K562 (cell line): Measurements from ENCODE around the gene TEX28. TPM values are rescaled to one million over a fixed set of nuclear protein-coding genes. Genes with fewer than 3 reads are reported as not detected.
A peak's percentile ranks its signal among the peaks of the same experiment; 100 is the strongest.

ENCODE experiments used
- ATAC-seq: fragments of 200-7000 bp; cut with Tn5 transposase; 3 replicates; pipeline ENCODE4 v1.9.1; 2020; ENCODE audit warnings: moderate library complexity
- BruUV-seq: library from RNA; stranded (reverse); fragments of 400-500 nt; replicated peaks from 2 replicates; lab custom pipeline; 2021; lab: Mats Ljungman, UMichigan
- CTCF ChIA-PET: fragments of 300-600 bp; formaldehyde crosslinking; extraction: SDS; loops from one replicate; lab custom pipeline; 2021; ENCODE audit warnings: low intra/inter-chr PET ratio; lab: Yijun Ruan, JAX
- POLR2A ChIA-PET: fragments of 300-600, 350-650 bp; sonication (Branson Sonifier 250); formaldehyde crosslinking; extraction: SDS; loops from one replicate; lab custom pipeline; 2021; ENCODE audit warnings: antibody characterized with exemption, inconsistent platforms; lab: Yijun Ruan, JAX
- DNase-seq, 4 experiments: peaks; one replicate each; pipeline versions ENCODE4 v3.0.0 to v3.0.0-alpha.2; 2011 to 2018; ENCODE audit warnings: low spot score in 3 of 4, mixed read lengths in 3 of 4; ENCODE audit errors: extremely low read depth in 1 of 4
- FAIRE-seq: peaks from 2 replicates; lab custom pipeline; 2011; peaks lifted over from hg19 to GRCh38; lab: Jason Lieb, UNC
- H2AFZ ChIP-seq: 2 replicates; pipeline ENCODE4 v1.6.0; 2011; ENCODE audit warnings: low read depth, low read length, control low read depth, inconsistent platforms
- H3K27ac ChIP-seq: fragments of 200-600 bp; 3 replicates; pipeline ENCODE4 v1.8.0; 2011; ENCODE audit warnings: low read depth, mild to moderate bottlenecking, control low read depth, inconsistent platforms, low read length, moderate library complexity, mixed read lengths; ENCODE audit errors: extremely low read depth
- H3K27me3 ChIP-seq, 2 experiments: fragments of 300-600 bp in 1 of 2; 2 replicates in 1 of 2; 3 replicates in 1 of 2; pipeline versions ENCODE4 v1.6.0 to v1.8.0; 2011; ENCODE audit warnings: inconsistent platforms in 2 of 2, low read length in 2 of 2, mild to moderate bottlenecking in 1 of 2, mixed read lengths in 1 of 2, moderate library complexity in 1 of 2; ENCODE audit not compliant: control insufficient read depth in 2 of 2, insufficient read depth in 2 of 2
- H3K36me3 ChIP-seq: fragments of 300-600 bp; 3 replicates; pipeline ENCODE4 v1.8.0; 2011; ENCODE audit warnings: mild to moderate bottlenecking, low read length, inconsistent platforms; ENCODE audit not compliant: control insufficient read depth, insufficient read depth
- H3K4me1 ChIP-seq, 2 experiments: fragments of 200-600 bp in 1 of 2; replicated peaks in 1 of 2; 2 replicates in 1 of 2; 3 replicates in 1 of 2; pipeline versions ENCODE4 v1.5.1 to v1.8.0; 2011; ENCODE audit warnings: inconsistent platforms in 2 of 2, low read length in 2 of 2, mild to moderate bottlenecking in 1 of 2, mixed read lengths in 1 of 2, moderate library complexity in 1 of 2; ENCODE audit not compliant: control insufficient read depth in 2 of 2, insufficient read depth in 2 of 2
- H3K4me2 ChIP-seq: 2 replicates; pipeline ENCODE4 v1.6.1; 2011; ENCODE audit warnings: low read length, control low read depth, inconsistent platforms, mixed read lengths; ENCODE audit not compliant: insufficient read depth
- H3K4me3 ChIP-seq: fragments of 200-600 bp; sonication (generic), shearing (Covaris generic); 2 replicates; pipeline ENCODE4 v1.5.1; 2016; ENCODE audit warnings: control low read depth, inconsistent platforms
- H3K79me2 ChIP-seq: fragments of 200-600 bp; 3 replicates; pipeline ENCODE4 v1.8.0; 2011; ENCODE audit warnings: low read length, inconsistent platforms; ENCODE audit not compliant: control insufficient read depth, insufficient read depth
- H3K9ac ChIP-seq, 2 experiments: 2 replicates each; pipeline versions ENCODE4 v1.6.0 to v1.6.1; 2011; ENCODE audit warnings: low read depth in 2 of 2, low read length in 2 of 2, control low read depth in 1 of 2, inconsistent platforms in 1 of 2, mild to moderate bottlenecking in 1 of 2, mixed read lengths in 1 of 2; ENCODE audit not compliant: insufficient read depth in 1 of 2
- H3K9me1 ChIP-seq: one replicate; pipeline ENCODE4 v1.6.0; 2011; ENCODE audit warnings: inconsistent platforms, mild to moderate bottlenecking, low read length, moderate library complexity; ENCODE audit not compliant: control insufficient read depth, insufficient read depth
- H3K9me3 ChIP-seq: replicated peaks from 2 replicates; pipeline ENCODE4 v1.5.1; 2011; ENCODE audit warnings: low read depth, low read length, inconsistent platforms; ENCODE audit not compliant: control insufficient read depth, insufficient read depth
- H4K20me1 ChIP-seq: replicated peaks from 2 replicates; pipeline ENCODE4 v1.6.1; 2011; ENCODE audit warnings: low read length, inconsistent platforms, mixed read lengths; ENCODE audit not compliant: control insufficient read depth, insufficient read depth
- BCOR ChIP-seq: fragments of 450-650 bp; IDR thresholded peaks from 2 replicates; pipeline ENCODE4 v1.6.1; 2016
- CREBBP ChIP-seq: IDR thresholded peaks from one replicate; pipeline ENCODE4 v1.6.1; 2012; ENCODE audit warnings: low read depth, mild to moderate bottlenecking, control low read depth, inconsistent platforms, low read length
- MEIS2 ChIP-seq: fragments of 450-650 bp; IDR thresholded peaks from 2 replicates; pipeline ENCODE4 v1.6.1; 2014; ENCODE audit warnings: mild to moderate bottlenecking; ENCODE audit not compliant: partially characterized antibody
- MTF1 ChIP-seq: fragments of 250-450 bp; sonication (Bioruptor Pico); IDR thresholded peaks from 2 replicates; pipeline ENCODE4 v1.9.0; 2021; ENCODE audit warnings: moderate library complexity, mild to moderate bottlenecking, inconsistent platforms, borderline replicate concordance
- MXI1 ChIP-seq: IDR thresholded peaks from 2 replicates; pipeline ENCODE4 v1.6.1; 2011; ENCODE audit warnings: low read depth, mild to moderate bottlenecking, improper control_type of control experiment, low read length
- NCOA2 ChIP-seq, 2 experiments: fragments of 450-650 bp; IDR thresholded peaks; 2 replicates each; pipeline ENCODE4 v1.6.1; 2018; ENCODE audit warnings: mild to moderate bottlenecking in 2 of 2, moderate library complexity in 1 of 2; ENCODE audit not compliant: partially characterized antibody in 2 of 2
- RBM15 ChIP-seq: fragments of 200-400 bp; formaldehyde crosslinking; IDR thresholded peaks from 2 replicates; pipeline ENCODE4 v1.6.1; 2018; ENCODE audit warnings: mild to moderate bottlenecking, low read length, moderate library complexity; ENCODE audit not compliant: insufficient read depth
- RBM25 ChIP-seq: fragments of 200-400 bp; formaldehyde crosslinking; IDR thresholded peaks from 2 replicates; pipeline ENCODE4 v1.6.1; 2018; ENCODE audit warnings: low read length, low read depth, moderate library complexity; ENCODE audit not compliant: severe bottlenecking
- SMARCE1 ChIP-seq: fragments of 450-650 bp; IDR thresholded peaks from 2 replicates; pipeline ENCODE4 v1.7.1; 2016; ENCODE audit warnings: mild to moderate bottlenecking
- SREBF2 ChIP-seq: sonication (generic); formaldehyde crosslinking; IDR thresholded peaks from 2 replicates; pipeline ENCODE4 v1.4.0; 2020; ENCODE audit warnings: mild to moderate bottlenecking, missing genetic modification reagents
- SRF ChIP-seq, 2 experiments: fragments of 250-450, 450-650 bp in 1 of 2; sonication (Bioruptor Pico) in 1 of 2; sonication (generic) in 1 of 2; formaldehyde crosslinking; IDR thresholded peaks; 2 replicates each; pipeline versions ENCODE4 v1.5.0 to v1.5.1; 2020 to 2022; ENCODE audit warnings: mild to moderate bottlenecking in 1 of 2, missing genetic modification reagents in 1 of 2
- SRSF1 ChIP-seq: fragments of 200-400 bp; formaldehyde crosslinking; IDR thresholded peaks from 2 replicates; pipeline ENCODE4 v1.6.1; 2017; ENCODE audit warnings: mild to moderate bottlenecking, low read depth, low read length, moderate library complexity
- STAG1 ChIP-seq: sonication (generic); formaldehyde crosslinking; IDR thresholded peaks from 2 replicates; pipeline ENCODE4 v1.5.0; 2020; ENCODE audit warnings: missing genetic modification reagents, borderline replicate concordance
- WGBS: fragments of 100-300 bp; shearing (Covaris generic); methylation state at CpG from one replicate; pipeline ENCODE4 v1.1.6; 2016; ENCODE audit warnings: low coverage, mixed read lengths; ENCODE audit not compliant: insufficient coverage; ENCODE audit errors: missing lambda C conversion rate; 5-methylcytosine and 5-hydroxymethylcytosine counted together
- in situ Hi-C: fragments of 300-500 bp; cut with MboI; formaldehyde crosslinking; loops from 4 replicates; pipeline ENCODE4 v1.15.0; 2018; ENCODE audit warnings: inconsistent platforms, mixed read lengths
- intact Hi-C: fragments of 100-400 bp; cut with micrococcal nuclease; formaldehyde crosslinking; loops from 2 replicates; pipeline ENCODE4 v1.14.2; 2022
- polyA plus RNA-seq, 8 experiments: library from polyadenylated mRNA; depleted of rRNA in 4 of 8; stranded (reverse) in 5 of 8; unstranded in 3 of 8; fragments of >200 nt; fragmentation: Nextera tagmentation in 2 of 8; fragmentation: Illumina TruSeq in 1 of 8; extraction: Ambion mirVana in 2 of 8; extraction: Trizol in 1 of 8; gene quantifications; 2 replicates each; pipeline versions ENCODE4 v1.2.1 to v1.2.3, GENCODE V29; 2011 to 2014; ENCODE audit warnings: inconsistent platforms in 1 of 8, missing spikeins in 1 of 8
- total RNA-seq, 7 experiments: library from RNA; depleted of rRNA in 6 of 7; stranded (reverse); fragments of >200 nt in 6 of 7; fragmentation: Illumina TruSeq in 2 of 7; extraction: Trizol in 2 of 7; gene quantifications; 2 replicates each; pipeline versions ENCODE4 v1.2.1 to v1.2.3, GENCODE V29; 2011 to 2021; ENCODE audit warnings: low replicate concordance in 1 of 7
- TF ChIP-seq, protein P1 (sequence below), 3 experiments: fragments of 200-800 bp in 1 of 3; sonication (Bioruptor generic) in 1 of 3; sonication (generic) in 1 of 3; formaldehyde crosslinking in 1 of 3; IDR thresholded peaks; 2 replicates each; pipeline versions ENCODE4 v1.6.1 to v1.8.0; 2016 to 2022; ENCODE audit warnings: mild to moderate bottlenecking in 2 of 3, missing compliant biosample characterization in 2 of 3, missing genetic modification characterization in 2 of 3, missing genetic modification reagents in 1 of 3
- TF ChIP-seq, protein P2 (sequence below): fragments of 450-650 bp; IDR thresholded peaks from 2 replicates; pipeline ENCODE4 v1.6.1; 2016; ENCODE audit warnings: missing biosample characterization, missing genetic modification characterization

TEX28 gene
- total and polyA plus RNA-seq, 9 of the 15 experiments (the other 6 are each of a cell fraction or from before 2014, with no cell fraction given), result not detected

DNA sequence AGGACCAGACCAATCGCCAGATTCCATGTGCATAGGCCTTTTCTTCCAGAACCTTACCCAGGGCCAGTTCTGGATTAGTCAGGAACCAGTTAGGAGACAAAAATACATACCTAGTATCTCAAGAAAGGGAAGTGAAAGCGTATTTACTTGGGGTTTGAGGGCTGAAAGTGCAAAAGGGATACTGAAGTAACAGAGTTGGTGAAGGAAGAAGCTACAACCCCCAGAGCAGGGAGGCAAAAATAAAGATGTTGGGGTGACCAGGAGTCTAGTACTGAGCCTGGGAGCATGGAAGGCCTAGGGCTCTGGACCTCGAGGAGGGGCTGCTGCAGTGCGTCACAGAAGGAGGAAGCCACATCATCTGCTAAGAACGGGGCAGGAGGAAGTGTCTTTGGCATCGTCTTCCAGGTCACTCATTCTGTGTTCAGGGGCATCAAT, 38.9 kb upstream of the TEX28 start:
- DNase-seq (no peak), FAIRE-seq (no peak), ATAC-seq (no peak)
- Histone ChIP-seq H3K4me2 (no peak overlapping the region), H4K20me1 (no peaks in the 10 kb centered on the region), H3K79me2 (no peaks in the 10 kb centered on the region), H3K27ac (no peak overlapping the region), H3K4me3 (no peak overlapping the region), H2AFZ (no peak overlapping the region), H3K27me3 (peaks cover 1 to 8% of the 10 kb centered on the region in 2 experiments; a peak in 2 of 5 replicates), H3K9me3 (no peaks in the 10 kb centered on the region), H3K36me3 (no peaks in the 10 kb centered on the region), H3K9ac (no peak overlapping the region), H3K4me1 (no peaks in the 10 kb centered on the region), H3K9me1 (no peaks in the 10 kb centered on the region)
- WGBS, result 38% methylated on average over 6 of the region's 6 CpGs
- CTCF ChIA-PET, result no interaction called here
- BruUV-seq, result no TSS peak
- TF ChIP-seq SRF (CRISPR knock-in tag; IDR thresholded peaks at IDR 0.05), result no peak
- peak; percentile 29; the same call in 1 of the 2 replicates for TF ChIP-seq BCOR
- peak; percentile 72 for TF ChIP-seq RBM25
- in situ Hi-C loops, result loop anchor here (5.0 kb wide), 1 partner anchor 58 kb away; no protein-coding TSS in a partner anchor
- POLR2A ChIA-PET, result no interaction called here
- intact Hi-C loops, result no loop called here

DNA sequence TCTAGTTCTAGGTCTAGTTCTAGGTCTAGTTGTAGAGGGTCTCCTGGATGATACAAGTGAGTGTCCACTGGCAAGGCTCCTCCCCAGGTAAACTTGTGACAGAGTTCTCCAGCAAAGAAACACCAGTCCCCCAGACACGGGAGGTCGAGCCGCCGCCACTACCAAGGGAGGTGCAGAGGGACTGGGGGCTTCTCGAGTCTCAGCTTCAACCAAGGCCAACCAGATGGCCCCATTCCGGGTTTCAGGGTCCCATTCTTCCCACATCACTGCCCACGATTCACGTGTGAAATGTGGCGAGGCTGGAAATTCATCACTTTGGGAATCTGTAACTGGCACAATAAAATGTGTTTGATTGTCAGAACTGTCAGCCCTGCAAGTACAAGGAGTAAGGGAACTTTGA, 38.2 kb upstream of the TEX28 start:
- WGBS, result 55% methylated on average over 8 of the region's 9 CpGs
- H3K36me3 ChIP-seq, result no peaks in the 10 kb centered on the region
- no peak overlapping the region for H3K9ac ChIP-seq
- intact Hi-C loops (no loop called here), in situ Hi-C loops (loop anchor here (5.0 kb wide), 1 partner anchor 59 kb away; no protein-coding TSS in a partner anchor)
- no peak for FAIRE-seq
- BruUV-seq, result no TSS peak
- DNase-seq, result no peak
- no peak overlapping the region for H2AFZ ChIP-seq
- H3K79me2 ChIP-seq, result no peaks in the 10 kb centered on the region
- no peaks in the 10 kb centered on the region for H3K4me1 ChIP-seq
- no peaks in the 10 kb centered on the region for H4K20me1 ChIP-seq
- H3K4me3 ChIP-seq, result no peak overlapping the region
- no peaks in the 10 kb centered on the region for H3K9me1 ChIP-seq
- ChIA-PET POLR2A (no interaction called here), CTCF (no interaction called here)
- H3K27ac ChIP-seq, result no peak overlapping the region
- H3K9me3 ChIP-seq, result no peaks in the 10 kb centered on the region
- no peak overlapping the region for H3K4me2 ChIP-seq
- peaks cover 4 to 12% of the 10 kb centered on the region in 2 experiments; a peak in 3 of 5 replicates for H3K27me3 ChIP-seq
- no peak for ATAC-seq
- no peak for TF ChIP-seq MXI1
- TF ChIP-seq MEIS2, result no peak
- no peak for TF ChIP-seq STAG1 (CRISPR knock-in tag)
- TF ChIP-seq SRSF1, result no peak
- TF ChIP-seq, protein P1, sequence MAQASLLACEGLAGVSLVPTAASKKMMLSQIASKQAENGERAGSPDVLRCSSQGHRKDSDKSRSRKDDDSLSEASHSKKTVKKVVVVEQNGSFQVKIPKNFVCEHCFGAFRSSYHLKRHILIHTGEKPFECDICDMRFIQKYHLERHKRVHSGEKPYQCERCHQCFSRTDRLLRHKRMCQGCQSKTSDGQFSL (CRISPR knock-in tag; IDR thresholded peaks at IDR 0.05), result no peak
- TF ChIP-seq, protein P1 (tag; IDR thresholded peaks at IDR 0.05), result no peak
- TF ChIP-seq, protein P2, sequence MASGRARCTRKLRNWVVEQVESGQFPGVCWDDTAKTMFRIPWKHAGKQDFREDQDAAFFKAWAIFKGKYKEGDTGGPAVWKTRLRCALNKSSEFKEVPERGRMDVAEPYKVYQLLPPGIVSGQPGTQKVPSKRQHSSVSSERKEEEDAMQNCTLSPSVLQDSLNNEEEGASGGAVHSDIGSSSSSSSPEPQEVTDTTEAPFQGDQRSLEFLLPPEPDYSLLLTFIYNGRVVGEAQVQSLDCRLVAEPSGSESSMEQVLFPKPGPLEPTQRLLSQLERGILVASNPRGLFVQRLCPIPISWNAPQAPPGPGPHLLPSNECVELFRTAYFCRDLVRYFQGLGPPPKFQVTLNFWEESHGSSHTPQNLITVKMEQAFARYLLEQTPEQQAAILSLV (tag), result no peak
- TF ChIP-seq MTF1 (CRISPR knock-in tag), result no peak
- no peak for TF ChIP-seq RBM15
- TF ChIP-seq SMARCE1, result no peak
- no peak for TF ChIP-seq CREBBP
- no peak for TF ChIP-seq NCOA2 (IDR thresholded peaks at IDR 0.05; ENCODE audit: partially characterized antibody in 2 of 2)
- no peak for TF ChIP-seq SREBF2
